ENCODE data around the gene DOK3.
"Not testable (repeated sequence)": the region's sequence is repeated elsewhere in the genome, so short reads cannot be mapped to it uniquely, and the experiment has no call there.

Gene DOK3

GRCh38 chr5:177496727-177497291 is 12.8 kb downstream of the DOK3 start:
- DNase-seq (ENCODE audit: low spot score), result no peak

- no peak for DNase-seq (ENCODE audit: low spot score)
Observed at GRCh38 chr5:177496070-177496726, 13.4 kb downstream of the DOK3 start.

GRCh38 chr5:177495243-177496060 is 14.2 kb downstream of the DOK3 start:
- no peak for DNase-seq (ENCODE audit: low spot score)

GRCh38 chr5:177494346-177495195 is 15.1 kb downstream of the DOK3 start:
- no peak for DNase-seq (ENCODE audit: low spot score)

- no peak for DNase-seq (ENCODE audit: low spot score)
Observed at GRCh38 chr5:177493795-177494345, 15.8 kb downstream of the DOK3 start.

- no peak for DNase-seq (ENCODE audit: low spot score)
Observed at GRCh38 chr5:177492841-177493240, 16.8 kb downstream of the DOK3 start.

- DNase-seq (ENCODE audit: low spot score), result no peak
Observed at GRCh38 chr5:177491983-177492746, 17.5 kb downstream of the DOK3 start.

- DNase-seq (ENCODE audit: low spot score), result no peak
Observed at GRCh38 chr5:177491429-177491945, 18.1 kb downstream of the DOK3 start.

GRCh38 chr5:177490992-177491391 is 18.6 kb downstream of the DOK3 start:
- DNase-seq (ENCODE audit: low spot score), result no peak

GRCh38 chr5:177490311-177490991 is 19.2 kb downstream of the DOK3 start:
- peak; percentile 58 for DNase-seq (ENCODE audit: low spot score)

- DNase-seq (ENCODE audit: low spot score), result no peak
Observed at GRCh38 chr5:177489119-177489716, 20.4 kb downstream of the DOK3 start.

- DNase-seq (ENCODE audit: low spot score), result no peak
Observed at GRCh38 chr5:177487975-177488374, 21.7 kb downstream of the DOK3 start.

GRCh38 chr5:177487144-177487543 is 22.5 kb downstream of the DOK3 start:
- no peak for DNase-seq (ENCODE audit: low spot score)

GRCh38 chr5:177486256-177486655 is 23.4 kb downstream of the DOK3 start:
- no peak for DNase-seq (ENCODE audit: low spot score)

GRCh38 chr5:177485753-177486152 is 23.9 kb downstream of the DOK3 start:
- not testable (repeated sequence) for DNase-seq (ENCODE audit: low spot score)

GRCh38 chr5:177484902-177485549 is 24.6 kb downstream of the DOK3 start:
- no peak for DNase-seq (ENCODE audit: low spot score)

- DNase-seq (ENCODE audit: low spot score), result no peak
Observed at GRCh38 chr5:177483994-177484901, 25.4 kb downstream of the DOK3 start.

- DNase-seq (ENCODE audit: low spot score), result no peak
Observed at GRCh38 chr5:177483042-177483441, 26.6 kb downstream of the DOK3 start.

Measured in Ammon's horn (tissue), 1 donor.